Sigmoid colon (tissue), 7 donors: Measurements from ENCODE around the gene DNAJC18. TPM values are rescaled to one million over a fixed set of nuclear protein-coding genes. Genes with fewer than 3 reads are reported as not detected.

Source experiments
- DNase-seq: peaks from one replicate; pipeline ENCODE4 v3.0.0-alpha.2; 2019
- H3K27ac ChIP-seq, 4 donors: fragments of 200-600 bp; sonication (generic); one replicate each; pipeline ENCODE4 v1.5.1; 2016 to 2019; ENCODE audit warnings: mild to moderate bottlenecking in 1 of 4
- H3K27me3 ChIP-seq, 3 donors: fragments of 200-600 bp; sonication (generic); one replicate each; pipeline ENCODE4 v1.5.1; 2019; ENCODE audit warnings: mild to moderate bottlenecking in 1 of 3
- H3K36me3 ChIP-seq, 4 donors: fragments of 200-600 bp; sonication (generic); one replicate each; pipeline ENCODE4 v1.5.1; 2016 to 2019
- H3K4me1 ChIP-seq, 4 donors: fragments of 200-600 bp; sonication (generic); one replicate each; pipeline ENCODE4 v1.5.1; 2017 to 2019
- H3K4me3 ChIP-seq, 4 donors: fragments of 200-600 bp; sonication (generic); one replicate each; pipeline ENCODE4 v1.5.1; 2017 to 2019; ENCODE audit warnings: mild to moderate bottlenecking in 2 of 4, moderate library complexity in 1 of 4
- H3K9me3 ChIP-seq, 4 donors: fragments of 200-600 bp in 3 of 4; sonication (generic) in 3 of 4; one replicate each; pipeline versions ENCODE4 v1.5.1 to v1.6.1; 2013 to 2019
- CTCF ChIP-seq, 4 experiments: fragments of 450-650 bp in 3 of 4; fragments of 200-600 bp in 1 of 4; IDR thresholded peaks; one replicate each; pipeline ENCODE4 v1.5.1; 2016 to 2019; ENCODE audit warnings: antibody characterized with exemption in 4 of 4, mild to moderate bottlenecking in 3 of 4, moderate library complexity in 2 of 4
- EP300 ChIP-seq, 4 donors: sonication (generic); formaldehyde crosslinking; IDR thresholded peaks; one replicate each; pipeline ENCODE4 v1.6.1; 2017; ENCODE audit warnings: antibody characterized with exemption in 4 of 4
- POLR2A ChIP-seq, 2 donors: fragments of 450-650 bp; IDR thresholded peaks; one replicate each; pipeline ENCODE4 v1.6.1; 2016; ENCODE audit warnings: antibody characterized with exemption in 2 of 2, mild to moderate bottlenecking in 2 of 2, moderate library complexity in 2 of 2
- POLR2AphosphoS5 ChIP-seq, 4 donors: sonication (generic); formaldehyde crosslinking; IDR thresholded peaks; one replicate each; pipeline ENCODE4 v1.6.1; 2017; ENCODE audit warnings: antibody characterized with exemption in 4 of 4
- WGBS, 2 donors: extraction: QIAGEN DNeasy Blood & Tissue Kit; methylation state at CpG; one replicate each; pipeline ENCODE4 v1.1.7; 2013; 5-methylcytosine and 5-hydroxymethylcytosine counted together
- intact Hi-C: fragments of 100-400 bp; cut with DNase I; formaldehyde crosslinking; loops from one replicate; pipeline ENCODE4 v1.15.1; 2023
- polyA plus RNA-seq, 3 donors: library from polyadenylated mRNA; stranded (reverse); fragments of 200-250 nt; gene quantifications; one replicate each; pipeline ENCODE4 v1.2.3, GENCODE V29; 2013
- total RNA-seq, 4 donors: library from RNA; depleted of rRNA; stranded (reverse); fragments of >200 nt; gene quantifications; one replicate each; pipeline ENCODE4 v1.1.0, GENCODE V29; 2016
- donor health status: healthy with polysubstance abuse.
- donor health status: Bipolar disorder and iron deficiency.
- donor health status: healthy.

DNAJC18 gene
- total and polyA plus RNA-seq, 7 donors: 1.2 to 12.5 (median 6.8) TPM

GRCh38 chr5:139435676-139436075, 3.6 kb downstream of the DNAJC18 start:
- H3K4me3 ChIP-seq: no peak overlapping the region
- peaks cover 0 to 53% (median 0%) of the 10 kb centered on the region in 4 donors for H3K36me3 ChIP-seq
- intact Hi-C loops: loop anchor here (5.0 kb wide), 1 partner anchor 82 kb away; no protein-coding TSS in a partner anchor
- no peaks in the 10 kb centered on the region for H3K9me3 ChIP-seq
- TF ChIP-seq EP300 (IDR thresholded peaks at IDR 0.05) (no peak), POLR2A (IDR thresholded peaks at IDR 0.05) (no peak), CTCF (IDR thresholded peaks at IDR 0.05) (no peak), POLR2AphosphoS5 (IDR thresholded peaks at IDR 0.05) (no peak)
- H3K27me3 ChIP-seq: no peaks in the 10 kb centered on the region
- H3K27ac ChIP-seq: no peak overlapping the region
- peaks cover 0 to 14% (median 12%) of the 10 kb centered on the region in 4 donors for H3K4me1 ChIP-seq
- 95 to 98% methylated on average over 3 of the region's 3 CpGs for WGBS, 2 donors
- no peak for DNase-seq

- DNase-seq: no peak
- no peak overlapping the region for H3K27ac ChIP-seq
- no peaks in the 10 kb centered on the region for H3K27me3 ChIP-seq
- TF ChIP-seq CTCF (IDR thresholded peaks at IDR 0.05) (no peak), POLR2A (IDR thresholded peaks at IDR 0.05) (no peak), EP300 (IDR thresholded peaks at IDR 0.05) (no peak), POLR2AphosphoS5 (IDR thresholded peaks at IDR 0.05) (no peak)
- 98% methylated on average over 1 of the region's 1 CpG for WGBS, 2 donors
- no peak overlapping the region for H3K4me3 ChIP-seq
- peaks cover 0 to 74% (median 3%) of the 10 kb centered on the region in 4 donors for H3K36me3 ChIP-seq
- no peaks in the 10 kb centered on the region for H3K4me1 ChIP-seq
- no peaks in the 10 kb centered on the region for H3K9me3 ChIP-seq
- intact Hi-C loops: no loop called here
Measured at GRCh38 chr5:139431706-139432105, 7.6 kb downstream of the DNAJC18 start.

GRCh38 chr5:139430015-139430414, 9.3 kb downstream of the DNAJC18 start:
- no peaks in the 10 kb centered on the region for H3K9me3 ChIP-seq
- no peaks in the 10 kb centered on the region for H3K27me3 ChIP-seq
- H3K4me3 ChIP-seq: no peak overlapping the region
- no peak for DNase-seq
- H3K36me3 ChIP-seq: peaks cover 0 to 82% (median 6%) of the 10 kb centered on the region in 4 donors
- H3K27ac ChIP-seq: no peak overlapping the region
- TF ChIP-seq POLR2AphosphoS5 (IDR thresholded peaks at IDR 0.05) (no peak), POLR2A (IDR thresholded peaks at IDR 0.05) (no peak), CTCF (IDR thresholded peaks at IDR 0.05) (no peak), EP300 (IDR thresholded peaks at IDR 0.05) (no peak)
- H3K4me1 ChIP-seq: no peaks in the 10 kb centered on the region
- intact Hi-C loops: no loop called here
- 74 to 81% methylated on average over 2 of the region's 2 CpGs for WGBS, 2 donors

GRCh38 chr5:139426203-139426885, 13.0 kb downstream of the DNAJC18 start:
- Histone ChIP-seq H3K4me3 (no peak overlapping the region), H3K27me3 (no peaks in the 10 kb centered on the region), H3K36me3 (peaks cover 0 to 71% (median 6%) of the 10 kb centered on the region in 4 donors), H3K27ac (no peak overlapping the region), H3K4me1 (no peaks in the 10 kb centered on the region), H3K9me3 (no peaks in the 10 kb centered on the region)
- no peak for DNase-seq
- WGBS, 2 donors: 85 to 86% methylated on average over 8 of the region's 8 CpGs
- no peak for TF ChIP-seq POLR2AphosphoS5 (IDR thresholded peaks at IDR 0.05)
- no peak for TF ChIP-seq CTCF (IDR thresholded peaks at IDR 0.05)
- intact Hi-C loops: loop anchor here (10.0 kb wide), 1 partner anchor 178 kb away; no protein-coding TSS in a partner anchor
